ENCODE data around the gene DNAJC24. TPM values are rescaled to one million over a fixed set of nuclear protein-coding genes. Genes with fewer than 3 reads are reported as not detected.

Gene DNAJC24
- total RNA-seq, 1 donor: 23.9 TPM

DNA sequence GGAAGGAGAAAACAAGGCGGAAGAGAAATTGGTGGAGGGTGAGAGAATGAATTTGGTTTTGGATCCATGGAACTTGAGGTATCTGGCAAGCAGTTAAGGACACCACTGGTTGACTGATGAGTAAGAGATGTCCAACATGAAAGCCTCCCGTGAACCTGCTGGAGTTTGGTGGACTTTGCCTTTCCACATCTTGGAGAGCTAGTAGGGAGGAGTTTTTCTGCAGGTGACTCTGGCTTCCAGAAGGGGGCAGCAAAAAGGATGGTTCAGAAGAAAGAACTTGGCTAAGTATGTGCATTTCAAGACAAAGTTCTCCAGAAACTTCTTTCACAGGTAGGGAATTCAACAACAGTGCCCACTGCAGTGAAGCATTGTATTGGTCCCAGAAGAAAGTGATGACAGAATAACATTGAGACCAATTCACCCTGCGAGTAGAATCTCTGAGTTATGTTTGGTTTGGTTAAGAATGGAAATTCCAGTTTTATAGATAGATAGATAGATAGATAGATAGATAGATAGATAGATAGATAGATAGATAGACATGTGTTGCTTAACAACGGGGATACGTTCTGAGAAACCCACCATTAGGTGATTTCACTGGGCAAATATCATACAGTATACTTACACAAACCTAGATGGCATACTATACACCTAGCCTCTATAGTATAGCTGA is 28.6 kb upstream of the DNAJC24 start:
- Histone ChIP-seq H3K4me2 (ENCODE audit: insufficient read depth, low read length) (no peak overlapping the region), H3K9me3 (ENCODE audit: low read depth, low read length) (no peaks in the 10 kb centered on the region), H4K20me1 (ENCODE audit: insufficient read depth, low read length) (no peaks in the 10 kb centered on the region), H3K4me3 (ENCODE audit: insufficient read depth, low read length) (no peak overlapping the region), H2AFZ (ENCODE audit: low read length) (no peak overlapping the region), H3K4me1 (ENCODE audit: insufficient read depth, low read length) (no peaks in the 10 kb centered on the region), H3K27ac (ENCODE audit: low read depth, low read length) (no peak overlapping the region), H3K79me2 (ENCODE audit: insufficient read depth, low read length) (no peaks in the 10 kb centered on the region), H3K36me3 (ENCODE audit: insufficient read depth, low read length) (no peaks in the 10 kb centered on the region), H3K27me3 (ENCODE audit: insufficient read depth, low read length) (no peaks in the 10 kb centered on the region)
- TF ChIP-seq, protein P1, sequence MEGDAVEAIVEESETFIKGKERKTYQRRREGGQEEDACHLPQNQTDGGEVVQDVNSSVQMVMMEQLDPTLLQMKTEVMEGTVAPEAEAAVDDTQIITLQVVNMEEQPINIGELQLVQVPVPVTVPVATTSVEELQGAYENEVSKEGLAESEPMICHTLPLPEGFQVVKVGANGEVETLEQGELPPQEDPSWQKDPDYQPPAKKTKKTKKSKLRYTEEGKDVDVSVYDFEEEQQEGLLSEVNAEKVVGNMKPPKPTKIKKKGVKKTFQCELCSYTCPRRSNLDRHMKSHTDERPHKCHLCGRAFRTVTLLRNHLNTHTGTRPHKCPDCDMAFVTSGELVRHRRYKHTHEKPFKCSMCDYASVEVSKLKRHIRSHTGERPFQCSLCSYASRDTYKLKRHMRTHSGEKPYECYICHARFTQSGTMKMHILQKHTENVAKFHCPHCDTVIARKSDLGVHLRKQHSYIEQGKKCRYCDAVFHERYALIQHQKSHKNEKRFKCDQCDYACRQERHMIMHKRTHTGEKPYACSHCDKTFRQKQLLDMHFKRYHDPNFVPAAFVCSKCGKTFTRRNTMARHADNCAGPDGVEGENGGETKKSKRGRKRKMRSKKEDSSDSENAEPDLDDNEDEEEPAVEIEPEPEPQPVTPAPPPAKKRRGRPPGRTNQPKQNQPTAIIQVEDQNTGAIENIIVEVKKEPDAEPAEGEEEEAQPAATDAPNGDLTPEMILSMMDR (IDR thresholded peaks at IDR 0.05; ENCODE audit: extremely low read depth, low read depth, low read length): peak; percentile 67
- DNase-seq (ENCODE audit: insufficient read length, low spot score, missing footprints): peak; percentile 67

DNA sequence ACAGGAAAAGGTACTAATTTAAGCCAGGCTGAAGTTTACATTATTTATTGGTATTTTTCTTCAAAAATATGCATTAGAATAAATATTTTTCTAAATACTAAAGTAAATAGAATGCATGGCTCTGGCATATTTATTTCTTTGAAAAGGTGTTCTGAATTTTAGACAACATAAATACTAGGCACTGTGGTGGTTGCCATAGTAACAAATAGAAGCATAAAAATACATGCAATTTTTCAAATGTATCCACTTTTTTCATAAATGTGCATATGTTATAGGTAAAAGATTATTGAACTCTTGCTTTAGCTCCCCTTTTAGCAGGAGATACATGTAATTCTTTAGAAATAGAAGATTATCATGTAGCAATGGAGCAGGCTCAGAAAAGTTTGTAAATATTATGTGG is 18.5 kb upstream of the DNAJC24 start:
- Histone ChIP-seq H3K79me2 (ENCODE audit: insufficient read depth, low read length) (no peaks in the 10 kb centered on the region), H4K20me1 (ENCODE audit: insufficient read depth, low read length) (no peaks in the 10 kb centered on the region), H3K4me2 (ENCODE audit: insufficient read depth, low read length) (no peak overlapping the region), H3K36me3 (ENCODE audit: insufficient read depth, low read length) (no peaks in the 10 kb centered on the region), H3K9me3 (ENCODE audit: low read depth, low read length) (no peaks in the 10 kb centered on the region), H3K4me1 (ENCODE audit: insufficient read depth, low read length) (no peaks in the 10 kb centered on the region), H3K4me3 (ENCODE audit: insufficient read depth, low read length) (no peak overlapping the region), H3K27ac (ENCODE audit: low read depth, low read length) (no peak overlapping the region), H2AFZ (ENCODE audit: low read length) (no peak overlapping the region), H3K27me3 (ENCODE audit: insufficient read depth, low read length) (no peaks in the 10 kb centered on the region)
- TF ChIP-seq, protein P1 (IDR thresholded peaks at IDR 0.05; ENCODE audit: extremely low read depth, low read depth, low read length): no peak
- no peak for DNase-seq (ENCODE audit: insufficient read length, low spot score, missing footprints)

DNA sequence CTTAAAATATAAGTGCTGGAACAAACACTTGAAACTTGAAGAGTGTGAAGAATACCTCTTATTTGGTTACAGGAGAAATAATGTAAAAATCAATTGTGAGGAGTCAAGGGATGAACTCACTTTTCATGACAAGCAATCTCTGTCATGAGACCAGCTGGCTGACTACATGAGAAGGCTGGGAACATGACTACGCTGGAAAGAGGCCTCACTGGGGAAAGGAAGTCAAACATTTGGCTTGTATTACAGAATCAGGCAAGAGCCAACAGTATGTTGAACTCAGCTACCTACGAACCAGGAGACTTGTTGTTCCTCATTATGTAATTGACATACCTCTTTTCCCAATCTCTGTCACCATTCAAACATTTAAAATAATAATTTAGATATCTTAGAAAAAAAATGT is 14.5 kb upstream of the DNAJC24 start:
- Histone ChIP-seq H3K27ac (ENCODE audit: low read depth, low read length) (no peak overlapping the region), H3K4me1 (ENCODE audit: insufficient read depth, low read length) (no peaks in the 10 kb centered on the region), H3K4me2 (ENCODE audit: insufficient read depth, low read length) (no peak overlapping the region), H3K36me3 (ENCODE audit: insufficient read depth, low read length) (no peaks in the 10 kb centered on the region), H4K20me1 (ENCODE audit: insufficient read depth, low read length) (no peaks in the 10 kb centered on the region), H3K4me3 (ENCODE audit: insufficient read depth, low read length) (no peak overlapping the region), H3K27me3 (ENCODE audit: insufficient read depth, low read length) (no peaks in the 10 kb centered on the region), H2AFZ (ENCODE audit: low read length) (no peak overlapping the region), H3K9me3 (ENCODE audit: low read depth, low read length) (no peaks in the 10 kb centered on the region), H3K79me2 (ENCODE audit: insufficient read depth, low read length) (no peaks in the 10 kb centered on the region)
- TF ChIP-seq, protein P1 (IDR thresholded peaks at IDR 0.05; ENCODE audit: extremely low read depth, low read depth, low read length): no peak
- DNase-seq (ENCODE audit: insufficient read length, low spot score, missing footprints): peak; percentile 36

DNA sequence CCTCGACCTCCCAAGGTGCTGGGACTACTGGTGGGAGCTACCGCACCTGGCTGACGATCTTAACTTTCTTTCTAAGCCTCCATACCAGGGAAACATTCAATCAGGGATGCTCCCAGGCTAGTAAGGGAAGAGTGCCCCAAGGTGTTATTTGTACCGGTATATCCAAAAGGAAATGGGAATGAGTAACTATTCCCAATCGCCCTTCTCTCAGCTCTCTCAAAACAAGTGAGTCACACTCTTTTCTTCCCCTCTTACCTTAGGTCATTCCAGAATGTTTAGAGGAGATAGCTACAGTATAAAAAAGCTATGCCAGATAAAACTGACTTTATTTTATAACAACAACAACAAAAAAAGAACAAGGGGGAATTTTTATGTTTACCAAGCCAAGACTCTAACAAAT is 13.8 kb upstream of the DNAJC24 start:
- Histone ChIP-seq H3K9me3 (ENCODE audit: low read depth, low read length) (no peaks in the 10 kb centered on the region), H3K79me2 (ENCODE audit: insufficient read depth, low read length) (no peaks in the 10 kb centered on the region), H3K27ac (ENCODE audit: low read depth, low read length) (no peak overlapping the region), H2AFZ (ENCODE audit: low read length) (no peak overlapping the region), H3K36me3 (ENCODE audit: insufficient read depth, low read length) (no peaks in the 10 kb centered on the region), H3K4me1 (ENCODE audit: insufficient read depth, low read length) (no peaks in the 10 kb centered on the region), H4K20me1 (ENCODE audit: insufficient read depth, low read length) (no peaks in the 10 kb centered on the region), H3K27me3 (ENCODE audit: insufficient read depth, low read length) (no peaks in the 10 kb centered on the region), H3K4me3 (ENCODE audit: insufficient read depth, low read length) (no peak overlapping the region), H3K4me2 (ENCODE audit: insufficient read depth, low read length) (no peak overlapping the region)
- TF ChIP-seq, protein P1 (IDR thresholded peaks at IDR 0.05; ENCODE audit: extremely low read depth, low read depth, low read length): no peak
- no peak for DNase-seq (ENCODE audit: insufficient read length, low spot score, missing footprints)
